ENCODE results near the gene MOB1A.
"Not testable (repeated sequence)": the region's sequence is repeated elsewhere in the genome, so short reads cannot be mapped to it uniquely, and the experiment has no call there.

The MOB1A gene

DNA sequence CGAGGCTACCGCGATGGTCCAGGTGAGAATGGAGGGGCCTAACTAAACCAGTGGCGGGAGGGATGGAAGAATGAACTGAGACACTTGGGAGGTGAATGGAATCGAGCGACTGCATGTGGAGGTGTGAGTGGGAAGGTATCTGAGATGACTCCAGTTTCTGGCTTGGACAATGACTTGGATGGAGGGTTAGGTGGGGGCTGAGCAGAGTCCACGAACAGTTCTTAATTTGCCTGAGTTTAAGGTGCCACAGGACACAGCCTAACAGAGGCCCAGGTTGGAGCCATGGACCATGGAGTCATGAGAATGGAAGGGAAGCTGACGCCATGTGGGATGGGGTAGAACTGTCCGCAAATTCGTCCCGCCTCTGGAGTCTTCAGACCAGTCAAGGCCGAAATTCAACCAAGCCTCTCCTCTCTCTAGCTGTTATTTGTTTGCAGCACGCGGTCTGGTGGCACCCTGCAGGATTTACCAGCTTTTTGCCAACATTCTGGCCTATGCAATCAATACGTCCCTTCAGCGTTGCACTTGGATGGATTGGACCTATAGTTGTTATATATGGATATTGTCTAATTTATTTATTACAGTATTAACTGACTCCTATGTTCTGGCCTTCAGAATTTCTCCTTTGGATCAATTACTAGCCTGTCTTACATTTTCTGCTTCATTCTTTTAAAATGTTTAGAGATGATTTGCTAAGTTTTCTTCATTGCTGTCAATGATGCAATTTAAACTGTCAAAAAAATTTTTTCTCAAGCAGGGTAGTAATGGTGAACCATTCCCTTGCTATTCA, 30.0 kb downstream of the MOB1A start:
- DNase-seq: no peak
- Mint-ChIP-seq H3K4me1 (ENCODE audit: low read depth) (peaks cover 5% of the 10 kb centered on the region), H3K36me3 (ENCODE audit: low read depth) (peaks cover 62% of the 10 kb centered on the region), H3K9me3 (no peaks in the 10 kb centered on the region), H3K4me3 (no peak overlapping the region), H3K27me3 (no peaks in the 10 kb centered on the region), H3K27ac (no peak overlapping the region)

DNA sequence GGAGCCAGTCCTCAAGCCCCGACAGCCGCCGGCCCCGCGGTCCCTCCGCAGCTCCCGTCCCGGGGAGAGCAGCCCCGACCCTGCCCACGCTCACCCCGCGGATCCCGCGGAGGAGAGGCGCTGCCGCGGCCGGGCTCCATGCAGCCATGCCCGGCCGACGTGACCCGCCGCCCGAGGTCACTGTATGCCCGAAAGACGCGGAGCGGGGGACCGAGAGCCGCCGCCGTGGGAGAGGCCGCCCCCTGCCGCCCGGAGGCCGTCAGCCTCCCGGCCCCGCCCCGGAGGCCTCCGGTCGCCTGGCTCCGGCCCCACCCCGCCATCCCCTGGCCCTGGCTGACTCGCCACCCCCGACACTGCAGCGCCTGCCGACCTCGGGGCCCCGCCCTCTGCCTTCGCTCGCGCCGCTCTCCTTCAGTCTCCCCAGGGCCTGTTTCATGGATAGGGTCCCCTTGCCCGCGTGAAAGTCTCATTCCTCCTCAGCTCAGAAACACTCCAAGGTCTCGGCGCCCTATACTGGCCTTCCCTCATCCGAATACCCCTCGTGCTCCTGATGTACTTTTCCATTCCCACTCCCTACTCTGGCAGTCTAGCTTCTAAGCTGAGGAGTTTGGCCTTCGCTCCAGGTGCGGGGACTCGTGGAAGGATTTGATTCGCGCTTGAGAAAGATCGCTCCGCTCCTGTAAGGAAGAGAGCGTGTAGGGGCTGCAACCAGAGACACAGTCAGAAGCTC, 30.8 kb downstream of the MOB1A start, which contains the start of gene BOLA3:
Gene BOLA3, minus strand, starts transcription at position 186 of the 730 bp plus-strand sequence. Its CDS starts 38 bp downstream, at position 148.
- Mint-ChIP-seq H3K4me3 (no peak within 1 kb of the TSS), H3K27ac (no peak within 1 kb of the TSS), H3K9me3 (no peaks in the 10 kb centered on the region), H3K27me3 (no peaks in the 10 kb centered on the region), H3K4me1 (ENCODE audit: low read depth) (peaks cover 4% of the 10 kb centered on the region), H3K36me3 (ENCODE audit: low read depth) (peaks cover 58% of the 10 kb centered on the region)
- DNase-seq: peak; percentile 91

DNA sequence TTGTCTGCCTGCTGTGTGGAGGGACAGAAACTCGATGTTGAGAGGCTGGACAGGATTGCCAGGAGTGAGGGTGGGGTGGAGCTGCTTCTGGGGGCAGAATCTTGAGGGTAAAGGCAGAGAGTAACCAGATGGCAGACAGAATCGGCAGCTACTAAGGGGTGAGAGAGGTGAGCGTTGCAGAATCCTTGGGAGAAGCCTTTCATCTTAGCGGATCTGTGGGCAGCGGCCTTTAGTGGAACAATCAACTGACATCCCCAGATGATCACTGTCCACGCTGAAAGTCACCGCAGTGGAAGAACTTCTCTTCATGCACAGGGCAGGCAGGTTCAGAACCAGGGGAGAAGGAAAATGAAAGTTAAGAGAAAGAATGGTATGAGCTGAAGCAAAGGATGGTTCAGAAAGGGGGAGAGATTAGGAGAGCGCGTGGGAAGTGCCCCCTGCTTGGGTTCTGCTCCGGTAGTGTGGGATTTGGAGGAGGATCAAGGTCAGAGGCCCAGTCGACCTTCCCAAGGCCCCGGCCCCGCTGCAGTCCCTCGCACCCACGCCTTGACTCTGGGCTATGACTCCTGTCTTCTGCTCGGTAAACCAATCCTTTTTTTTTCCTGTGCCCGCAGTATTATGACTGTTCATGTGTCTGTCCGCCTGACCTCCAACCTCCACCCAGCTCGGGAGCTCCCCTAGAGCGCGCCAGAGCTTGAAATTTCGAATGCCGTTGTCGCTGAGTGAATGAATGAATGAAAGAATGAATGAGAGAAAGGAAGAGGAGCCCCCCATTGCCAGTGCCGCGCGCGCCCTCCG, 31.6 kb downstream of the MOB1A start:
- Mint-ChIP-seq H3K27me3 (no peaks in the 10 kb centered on the region), H3K4me1 (ENCODE audit: low read depth) (peaks cover 4% of the 10 kb centered on the region), H3K4me3 (no peak overlapping the region), H3K36me3 (ENCODE audit: low read depth) (peaks cover 59% of the 10 kb centered on the region), H3K27ac (no peak overlapping the region), H3K9me3 (no peaks in the 10 kb centered on the region)
- DNase-seq: peak; percentile 33

DNA sequence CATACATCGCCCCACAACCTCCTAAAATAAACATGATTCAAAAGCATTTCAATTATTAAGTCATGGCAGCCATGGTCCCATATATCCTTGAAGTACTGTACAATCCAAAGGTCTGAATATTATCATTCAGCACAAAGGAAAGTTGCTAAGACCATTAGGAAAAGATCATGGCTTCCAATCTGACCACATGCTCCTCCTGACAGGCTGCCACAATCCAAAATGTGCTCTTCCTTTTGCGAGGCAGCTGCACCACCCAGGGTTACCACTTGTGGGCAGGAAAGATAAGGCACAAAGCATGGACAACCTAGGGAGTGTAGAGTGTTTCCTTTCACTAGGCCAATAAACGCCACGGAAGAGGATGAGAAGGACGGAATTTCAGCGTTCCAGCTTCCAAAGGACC, 36.3 kb downstream of the MOB1A start:
- Mint-ChIP-seq H3K27me3 (no peaks in the 10 kb centered on the region), H3K4me1 (ENCODE audit: low read depth) (peaks cover 6% of the 10 kb centered on the region), H3K4me3 (no peak overlapping the region), H3K27ac (peak overlapping the region; percentile 1), H3K9me3 (no peaks in the 10 kb centered on the region), H3K36me3 (ENCODE audit: low read depth) (peaks cover 69% of the 10 kb centered on the region)
- no peak for DNase-seq

DNA sequence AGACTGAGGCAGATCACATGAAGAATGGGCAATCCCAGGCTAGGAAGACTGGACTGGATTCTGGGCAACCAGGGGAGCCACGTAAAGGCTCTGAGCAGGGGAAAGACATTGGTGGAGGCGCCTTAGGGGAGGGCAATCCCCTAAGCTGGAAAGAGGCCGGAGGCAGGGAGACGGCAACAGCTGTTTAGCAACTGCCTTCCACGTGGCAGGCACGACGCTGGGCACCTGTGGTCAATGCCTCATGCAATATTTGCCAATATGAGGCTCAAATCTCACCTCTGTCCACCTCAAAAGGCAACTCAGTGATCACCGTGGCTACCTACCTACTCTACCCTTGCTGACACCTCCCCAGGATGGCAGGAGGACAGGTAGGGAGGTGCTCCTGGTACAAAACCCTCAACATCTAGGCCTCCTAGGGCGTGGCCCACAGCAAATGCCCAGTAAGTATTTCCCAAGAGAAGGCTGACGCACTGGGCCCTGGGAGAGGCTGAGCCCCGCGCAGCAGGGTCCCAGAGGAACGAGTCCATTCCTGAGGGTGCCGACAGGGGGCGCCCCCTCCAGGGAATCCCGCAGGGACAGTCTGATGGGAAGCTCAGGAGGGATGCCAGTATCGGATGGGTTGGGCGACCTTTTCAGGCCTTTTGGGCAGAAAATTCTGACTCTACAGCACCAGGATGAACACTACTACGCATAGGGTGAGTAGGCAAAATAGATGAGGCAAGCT, 39.9 kb downstream of the MOB1A start:
- Mint-ChIP-seq H3K27me3 (no peaks in the 10 kb centered on the region), H3K4me3 (no peak overlapping the region), H3K36me3 (ENCODE audit: low read depth) (peaks cover 82% of the 10 kb centered on the region), H3K4me1 (ENCODE audit: low read depth) (peaks cover 2% of the 10 kb centered on the region), H3K9me3 (no peaks in the 10 kb centered on the region), H3K27ac (no peak overlapping the region)
- DNase-seq: no peak

DNA sequence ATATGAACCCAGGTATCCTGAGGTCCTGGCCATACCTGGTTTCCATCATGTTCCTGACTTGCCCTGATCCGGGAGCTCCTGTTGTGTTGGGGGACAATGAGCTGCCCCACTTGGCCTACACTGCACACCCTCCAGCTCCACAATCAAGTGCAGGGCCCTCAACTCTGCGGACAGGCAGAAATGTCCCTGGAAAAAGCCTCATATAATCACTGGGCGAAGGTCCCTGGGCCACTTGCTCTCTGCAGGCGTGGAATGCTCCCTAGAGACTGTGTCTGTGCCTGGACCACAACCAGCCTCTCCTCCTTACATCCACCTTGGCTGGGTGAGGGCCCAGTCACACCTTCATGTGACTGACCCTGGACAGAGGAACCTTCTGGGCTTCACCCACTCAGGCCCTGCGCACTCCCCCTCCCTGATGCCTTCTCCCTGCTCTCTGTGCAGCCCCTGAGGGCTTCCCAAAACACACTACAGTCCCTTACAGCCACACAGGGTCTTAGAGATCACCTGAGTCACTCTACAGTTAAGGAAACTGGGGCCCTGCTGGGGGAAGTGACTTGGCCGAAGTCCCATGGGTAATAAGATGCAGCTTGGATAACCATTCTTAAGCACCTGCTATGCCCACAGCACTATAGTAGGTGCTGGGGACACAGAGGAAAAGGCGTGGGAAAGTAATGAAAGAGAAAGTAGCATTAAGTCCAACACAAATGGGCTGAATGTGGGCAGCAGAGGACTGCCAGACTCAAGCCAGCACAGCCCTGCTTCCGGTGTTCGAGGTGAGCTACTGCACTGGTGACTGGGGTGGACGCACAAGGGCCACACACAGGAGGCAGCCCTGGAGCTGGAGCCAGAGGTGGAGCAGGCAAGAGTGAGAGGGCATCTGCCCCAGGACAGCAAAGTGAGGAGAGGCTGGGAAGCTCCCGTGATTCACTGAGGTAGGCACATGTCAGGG, 40.8 kb downstream of the MOB1A start:
- Mint-ChIP-seq H3K9me3 (no peaks in the 10 kb centered on the region), H3K27me3 (no peaks in the 10 kb centered on the region)

DNA sequence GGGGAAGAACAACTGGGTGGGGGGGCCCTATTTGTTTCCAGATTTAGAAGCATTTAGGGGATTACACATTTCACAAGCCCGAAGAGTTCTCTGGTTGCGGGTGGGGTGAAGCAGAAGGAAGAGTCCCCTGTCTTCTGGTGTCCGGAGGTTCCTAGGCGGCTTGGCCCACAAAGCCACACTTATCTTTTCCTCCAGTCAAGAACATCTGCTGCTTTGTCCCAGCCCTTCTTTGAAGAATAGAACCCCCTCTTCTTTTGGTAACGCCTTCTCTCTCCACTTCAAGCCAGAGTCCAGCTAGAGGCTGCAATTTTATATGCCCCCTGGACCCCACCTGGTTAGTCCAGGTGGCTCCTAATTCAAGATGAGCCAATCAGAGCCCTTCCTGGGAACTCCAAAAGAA, 46.8 kb downstream of the MOB1A start:
- H3K4me1 Mint-ChIP-seq (ENCODE audit: low read depth): no peaks in the 10 kb centered on the region
- H3K4me3 Mint-ChIP-seq: no peak overlapping the region
- no peak overlapping the region for H3K27ac Mint-ChIP-seq
- DNase-seq: no peak
- H3K9me3 Mint-ChIP-seq: no peaks in the 10 kb centered on the region
- peaks cover 39% of the 10 kb centered on the region for H3K36me3 Mint-ChIP-seq (ENCODE audit: low read depth)
- H3K27me3 Mint-ChIP-seq: peaks cover 20% of the 10 kb centered on the region

More for the DNA sequence above, 40.8 kb downstream of the MOB1A start:
- H3K36me3 Mint-ChIP-seq (ENCODE audit: low read depth): peaks cover 86% of the 10 kb centered on the region
- H3K4me1 Mint-ChIP-seq (ENCODE audit: low read depth): peaks cover 2% of the 10 kb centered on the region
- no peak overlapping the region for H3K4me3 Mint-ChIP-seq
- no peak overlapping the region for H3K27ac Mint-ChIP-seq
- DNase-seq: no peak

DNA sequence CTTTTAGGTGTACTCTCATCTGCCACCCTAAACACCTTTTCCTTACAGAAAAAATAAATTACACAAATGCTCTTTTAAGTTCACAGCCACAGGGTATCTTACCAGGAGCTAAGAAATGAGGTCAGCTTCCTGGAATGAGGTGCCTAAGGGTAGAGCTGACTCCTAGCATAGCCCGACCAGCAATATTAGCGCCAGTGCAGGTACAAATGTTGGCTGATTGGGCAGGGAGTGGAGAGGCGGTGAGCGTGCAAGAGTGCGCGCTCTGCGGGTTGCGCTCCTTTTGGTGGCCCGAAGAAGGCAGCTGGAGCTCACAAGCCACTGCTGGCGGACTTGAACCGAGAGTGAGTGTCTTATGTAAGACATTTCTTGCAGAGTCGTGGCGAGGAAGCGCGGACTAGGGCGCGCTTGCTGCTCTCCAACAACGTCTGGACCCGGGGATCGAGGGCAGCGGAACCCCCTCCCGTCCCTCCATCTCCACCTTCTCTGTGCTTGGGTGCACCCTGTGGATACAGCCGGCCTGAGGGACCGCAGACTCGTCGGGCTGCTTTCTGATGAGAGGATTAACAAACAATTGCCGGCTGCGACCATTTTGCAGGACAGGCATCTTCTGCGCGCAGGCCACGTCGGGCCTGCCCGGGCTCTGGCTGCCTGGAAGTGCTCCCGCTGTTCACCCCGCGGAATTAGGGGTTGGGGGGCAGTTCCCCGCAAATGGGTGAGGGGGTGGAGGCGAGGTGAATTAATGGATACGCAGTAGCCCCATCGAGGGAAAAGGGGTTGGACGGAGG, 48.3 kb downstream of the MOB1A start:
- Mint-ChIP-seq H3K27me3 (peaks cover 20% of the 10 kb centered on the region), H3K4me3 (no peak overlapping the region), H3K27ac (no peak overlapping the region), H3K4me1 (ENCODE audit: low read depth) (no peaks in the 10 kb centered on the region), H3K9me3 (no peaks in the 10 kb centered on the region), H3K36me3 (ENCODE audit: low read depth) (peaks cover 24% of the 10 kb centered on the region)
- DNase-seq: no peak

DNA sequence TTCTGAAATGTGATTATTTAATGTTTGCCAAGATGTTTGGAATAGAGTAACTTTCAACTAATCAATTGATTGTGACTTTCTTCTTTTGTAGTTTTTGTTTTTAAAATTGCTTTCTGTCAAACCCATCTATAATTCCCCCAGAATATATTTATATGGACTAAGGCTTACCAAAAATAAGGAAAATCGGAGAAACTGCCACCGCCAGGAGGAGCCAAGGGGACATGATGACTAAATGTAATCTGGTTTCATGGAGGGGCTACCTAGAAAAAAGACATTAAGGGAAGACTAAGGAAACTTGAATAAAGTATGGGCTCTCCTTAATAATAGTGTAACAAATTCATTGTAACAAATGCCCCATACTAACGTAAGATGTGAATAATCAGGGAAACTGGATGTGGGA, 50.5 kb downstream of the MOB1A start:
- Mint-ChIP-seq H3K9me3 (no peaks in the 10 kb centered on the region), H3K4me3 (no peak overlapping the region), H3K4me1 (ENCODE audit: low read depth) (no peaks in the 10 kb centered on the region), H3K27me3 (peaks cover 20% of the 10 kb centered on the region), H3K36me3 (ENCODE audit: low read depth) (peaks cover 2% of the 10 kb centered on the region), H3K27ac (no peak overlapping the region)
- DNase-seq: no peak

DNA sequence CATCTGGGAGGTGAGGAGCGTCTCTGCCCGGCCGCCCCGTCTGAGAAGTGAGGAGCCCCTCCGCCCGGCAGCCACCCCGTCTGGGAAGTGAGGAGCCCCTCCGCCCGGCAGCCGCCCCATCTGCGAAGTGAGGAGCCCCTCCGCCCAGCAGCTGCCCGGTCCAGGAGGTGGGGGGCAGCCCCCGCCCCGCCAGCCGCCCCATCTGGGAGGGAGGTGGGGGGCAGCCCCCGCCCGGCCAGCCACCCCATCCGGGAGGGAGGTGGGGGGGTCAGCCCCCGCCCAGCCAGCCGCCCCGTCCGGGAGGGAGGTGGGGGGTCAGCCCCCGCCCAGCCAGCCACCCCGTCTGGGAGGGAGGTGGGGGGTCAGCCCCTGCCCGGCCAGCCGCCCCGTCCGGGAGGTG, 54.7 kb downstream of the MOB1A start:
- H3K4me1 Mint-ChIP-seq (ENCODE audit: low read depth); H3K4me3 Mint-ChIP-seq; H3K27me3 Mint-ChIP-seq; DNase-seq; H3K27ac Mint-ChIP-seq: not testable (repeated sequence)
- Mint-ChIP-seq H3K9me3 (peaks cover 21% of the 10 kb centered on the region), H3K36me3 (ENCODE audit: low read depth) (peaks cover 21% of the 10 kb centered on the region)

DNA sequence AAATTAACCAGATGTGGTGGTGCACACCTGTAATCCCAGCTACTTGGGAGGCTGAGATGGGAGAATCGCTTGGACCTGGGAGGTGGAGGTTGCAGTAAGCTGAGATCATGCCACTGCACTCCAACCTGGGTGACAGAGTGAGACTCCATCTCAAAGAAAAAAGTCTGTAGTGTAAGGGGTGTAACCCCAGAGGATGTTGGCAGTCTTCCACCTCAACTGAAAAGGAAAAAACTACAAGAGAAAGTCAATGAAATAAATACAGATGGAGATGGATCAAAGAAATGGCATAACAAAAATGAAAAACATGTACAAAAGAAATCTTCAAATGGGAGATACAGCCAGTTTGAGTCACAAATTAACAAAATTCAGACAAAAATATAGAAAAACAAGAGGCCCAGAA, 56.8 kb downstream of the MOB1A start:
- H3K9me3 Mint-ChIP-seq: peaks cover 21% of the 10 kb centered on the region
- not testable (repeated sequence) for H3K4me3 Mint-ChIP-seq, DNase-seq

DNA sequence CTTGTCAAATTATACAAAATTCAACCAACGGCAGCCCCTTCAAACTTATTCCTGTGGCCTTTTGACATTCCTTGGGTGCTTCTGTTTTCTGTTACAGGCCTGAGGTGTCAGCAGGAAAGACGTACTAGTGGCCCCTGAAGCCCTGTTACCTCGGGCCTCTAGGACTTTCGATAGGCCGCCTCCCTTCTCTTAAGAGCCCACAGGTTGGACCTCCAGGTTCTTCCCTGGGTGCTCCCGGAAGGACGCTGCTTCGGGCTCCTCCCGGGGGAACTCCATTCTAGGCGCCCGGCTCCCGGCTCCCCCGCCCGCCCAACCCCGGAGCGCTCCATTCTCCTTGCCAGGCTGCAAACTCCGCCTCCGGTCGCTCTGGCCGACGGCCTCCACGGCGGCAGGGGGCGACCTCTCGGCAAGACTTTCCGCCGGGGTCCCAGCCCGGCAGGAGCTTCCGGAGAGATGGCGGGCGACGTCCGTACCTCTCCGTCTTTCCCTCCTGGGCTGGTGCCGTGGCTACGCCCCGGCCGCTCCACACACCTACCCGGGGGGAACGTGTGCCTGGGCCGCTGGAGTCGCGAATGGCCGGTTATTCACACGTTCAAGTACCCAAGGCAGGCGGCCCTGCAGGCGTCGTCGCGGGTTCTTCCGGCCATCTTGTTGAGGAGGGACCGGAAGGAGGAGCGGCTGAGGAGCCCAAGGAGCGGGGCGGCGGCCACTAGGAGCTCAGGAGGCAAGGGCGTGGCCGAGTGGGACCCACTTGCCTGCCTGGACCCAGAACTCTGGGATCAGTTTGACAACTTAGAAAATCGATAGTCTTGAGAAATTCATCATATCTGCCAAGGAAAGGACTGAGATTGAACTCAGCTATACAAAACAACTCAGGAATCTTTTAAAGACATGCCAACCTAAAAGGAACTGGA, 58.5 kb downstream of the MOB1A start:
- peaks cover 21% of the 10 kb centered on the region for H3K9me3 Mint-ChIP-seq
- peaks cover 21% of the 10 kb centered on the region for H3K36me3 Mint-ChIP-seq (ENCODE audit: low read depth)
- H3K4me1 Mint-ChIP-seq (ENCODE audit: low read depth): peaks cover 9% of the 10 kb centered on the region
- H3K27ac Mint-ChIP-seq: peak overlapping the region; percentile 95
- peak; percentile 93 for DNase-seq
- peak overlapping the region; percentile 87 for H3K4me3 Mint-ChIP-seq
- no peaks in the 10 kb centered on the region for H3K27me3 Mint-ChIP-seq

More for the DNA sequence above, 56.8 kb downstream of the MOB1A start:
- H3K27ac Mint-ChIP-seq; H3K4me1 Mint-ChIP-seq (ENCODE audit: low read depth); H3K27me3 Mint-ChIP-seq: not testable (repeated sequence)
- peaks cover 21% of the 10 kb centered on the region for H3K36me3 Mint-ChIP-seq (ENCODE audit: low read depth)
